ENCODE data around the gene CLDN25.
A peak's percentile ranks its signal among the peaks of the same experiment; 100 is the strongest.
"Not testable (repeated sequence)": the region's sequence is repeated elsewhere in the genome, so short reads cannot be mapped to it uniquely, and the experiment has no call there.

CLDN25 gene

GRCh38 chr11:113779496-113779895 is at the start of gene CLDN25:
Gene CLDN25, plus strand, starts transcription at chr11:113779796. Its CDS starts 0 bp downstream, at chr11:113779796.
- DNase-seq (ENCODE audit: low spot score) = no peak

GRCh38 chr11:113730887-113731726 is 48.5 kb upstream of the CLDN25 start:
- DNase-seq (ENCODE audit: low spot score) = no peak

- no peak for DNase-seq (ENCODE audit: low spot score)
Observed at GRCh38 chr11:113732092-113732491, 47.5 kb upstream of the CLDN25 start.

GRCh38 chr11:113736323-113736722 is 43.3 kb upstream of the CLDN25 start:
- DNase-seq (ENCODE audit: low spot score) = no peak

GRCh38 chr11:113752932-113753331 is 26.7 kb upstream of the CLDN25 start:
- DNase-seq (ENCODE audit: low spot score) = no peak

GRCh38 chr11:113760241-113760640 is 19.4 kb upstream of the CLDN25 start:
- DNase-seq (ENCODE audit: low spot score) = no peak

GRCh38 chr11:113763040-113763439 is 16.6 kb upstream of the CLDN25 start:
- not testable (repeated sequence) for DNase-seq (ENCODE audit: low spot score)

- DNase-seq (ENCODE audit: low spot score) = no peak
Observed at GRCh38 chr11:113764527-113765219, 14.9 kb upstream of the CLDN25 start.

GRCh38 chr11:113771964-113772363 is 7.6 kb upstream of the CLDN25 start:
- no peak for DNase-seq (ENCODE audit: low spot score)

- DNase-seq (ENCODE audit: low spot score) = no peak
Observed at GRCh38 chr11:113773092-113773415, 6.5 kb upstream of the CLDN25 start.

GRCh38 chr11:113773416-113774173 is 6.0 kb upstream of the CLDN25 start, which contains the start of gene ZW10:
Gene ZW10, minus strand, starts transcription at chr11:113773692. Its CDS starts 26 bp downstream, at chr11:113773666.
- DNase-seq (ENCODE audit: low spot score) = peak; percentile 91

GRCh38 chr11:113774174-113774503 is 5.5 kb upstream of the CLDN25 start:
- no peak for DNase-seq (ENCODE audit: low spot score)

- DNase-seq (ENCODE audit: low spot score) = no peak
Observed at GRCh38 chr11:113778111-113778910, 1.3 kb upstream of the CLDN25 start.

- no peak for DNase-seq (ENCODE audit: low spot score)
Observed at GRCh38 chr11:113781682-113782081, 2.1 kb downstream of the CLDN25 start.

GRCh38 chr11:113782134-113782533 is 2.5 kb downstream of the CLDN25 start:
- DNase-seq (ENCODE audit: low spot score) = no peak

- DNase-seq (ENCODE audit: low spot score) = not testable (repeated sequence)
Observed at GRCh38 chr11:113789016-113789415, 9.4 kb downstream of the CLDN25 start.

GRCh38 chr11:113789675-113790320 is 10.2 kb downstream of the CLDN25 start:
- DNase-seq (ENCODE audit: low spot score) = no peak

GRCh38 chr11:113796663-113797259 is 17.2 kb downstream of the CLDN25 start:
- no peak for DNase-seq (ENCODE audit: low spot score)

GRCh38 chr11:113802621-113803020 is 23.0 kb downstream of the CLDN25 start:
- no peak for DNase-seq (ENCODE audit: low spot score)

GRCh38 chr11:113805640-113806039 is 26.0 kb downstream of the CLDN25 start:
- no peak for DNase-seq (ENCODE audit: low spot score)

GRCh38 chr11:113806406-113806805 is 26.8 kb downstream of the CLDN25 start:
- no peak for DNase-seq (ENCODE audit: low spot score)

All from CD4-positive, alpha-beta T cell treated with Interleukin-15 for 4 hours (primary cell).